BJ (cell line): ENCODE results near the gene ZNF277. TPM values are rescaled to one million over a fixed set of nuclear protein-coding genes. Genes with fewer than 3 reads are reported as not detected.

Source experiments
- CTCF ChIA-PET: fragments of 350-600 bp; formaldehyde crosslinking; extraction: SDS; loops from one replicate; lab custom pipeline; 2021; ENCODE audit warnings: antibody characterized with exemption, inconsistent platforms; lab: Yijun Ruan, JAX
- POLR2A ChIA-PET: fragments of 300-600 bp; sonication (Branson Sonifier 250); formaldehyde crosslinking; extraction: SDS; loops from one replicate; lab custom pipeline; 2021; ENCODE audit warnings: antibody characterized with exemption; lab: Charles Lee
- DNase-seq: peaks from one replicate; pipeline ENCODE4 v3.0.0-alpha.2; 2011; ENCODE audit warnings: low read depth
- H3K27me3 ChIP-seq: 2 replicates; pipeline ENCODE4 v1.6.0; 2011; ENCODE audit warnings: low read length; ENCODE audit not compliant: control insufficient read depth, insufficient read depth
- H3K36me3 ChIP-seq: 2 replicates; pipeline ENCODE4 v1.5.1; 2011; ENCODE audit warnings: low read length; ENCODE audit not compliant: control insufficient read depth, insufficient read depth
- H3K4me3 ChIP-seq: 2 replicates; pipeline ENCODE4 v1.5.1; 2011; ENCODE audit warnings: low read depth, mild to moderate bottlenecking, control low read depth, low read length
- CTCF ChIP-seq: IDR thresholded peaks from 2 replicates; pipeline ENCODE4 v1.5.1; 2011; ENCODE audit warnings: low read depth, mild to moderate bottlenecking, control low read depth, inconsistent platforms, low read length, moderate library complexity; ENCODE audit not compliant: insufficient read depth
- polyA plus RNA-seq: library from polyadenylated mRNA; depleted of rRNA; stranded (reverse); fragments of >200 nt; gene quantifications from 2 replicates; pipeline ENCODE4 v1.2.3, GENCODE V29; 2011

Gene ZNF277
- polyA plus RNA-seq, 1 experiment = 10.0 TPM

GRCh38 chr7:112365551-112365950 lies 159.1 kb downstream of the ZNF277 start:
- ChIA-PET CTCF (no interaction called here), POLR2A (no interaction called here)
- no peaks in the 10 kb centered on the region for H3K36me3 ChIP-seq
- TF ChIP-seq CTCF = no peak
- H3K27me3 ChIP-seq = no peaks in the 10 kb centered on the region; the same call in 1 of the 2 replicates
- no peak for DNase-seq
- H3K4me3 ChIP-seq = no peak overlapping the region

- ChIA-PET POLR2A (no interaction called here), CTCF (no interaction called here)
- DNase-seq = no peak
- no peak for TF ChIP-seq CTCF
- no peak overlapping the region for H3K4me3 ChIP-seq
- no peaks in the 10 kb centered on the region for H3K36me3 ChIP-seq
- H3K27me3 ChIP-seq = no peaks in the 10 kb centered on the region; the same call in 1 of the 2 replicates
Observed at GRCh38 chr7:112366886-112367285, 160.4 kb downstream of the ZNF277 start.

- no peaks in the 10 kb centered on the region for H3K36me3 ChIP-seq
- H3K27me3 ChIP-seq = 0 out of 2 replicates have a peak, but pooled peaks cover 1% of the 10 kb centered on the region
- no peak for DNase-seq
- no peak overlapping the region for H3K4me3 ChIP-seq
- POLR2A ChIA-PET = no interaction called here
- CTCF ChIA-PET = interaction anchor here (0.8 to 1.2 kb wide), 2 partner anchors 22 to 167 kb away, joined by 3 read pairs; no protein-coding TSS in a partner anchor
- TF ChIP-seq CTCF = no peak
Observed at GRCh38 chr7:112370436-112370835, 163.9 kb downstream of the ZNF277 start.

- DNase-seq = no peak
- TF ChIP-seq CTCF = no peak
- Histone ChIP-seq H3K27me3 (0 out of 2 replicates have a peak, but pooled peaks cover 1% of the 10 kb centered on the region), H3K36me3 (no peaks in the 10 kb centered on the region), H3K4me3 (no peak overlapping the region)
- POLR2A ChIA-PET = no interaction called here
- CTCF ChIA-PET = no interaction called here
Observed at GRCh38 chr7:112371701-112372100, 165.2 kb downstream of the ZNF277 start.

GRCh38 chr7:112372101-112372500 lies 165.6 kb downstream of the ZNF277 start:
- CTCF ChIA-PET = interaction anchor here (0.5 kb wide), 1 partner anchor 746 kb away, joined by 3 read pairs; no protein-coding TSS in a partner anchor
- Histone ChIP-seq H3K4me3 (no peak overlapping the region), H3K27me3 (0 out of 2 replicates have a peak, but pooled peaks cover 1% of the 10 kb centered on the region), H3K36me3 (no peaks in the 10 kb centered on the region)
- POLR2A ChIA-PET = no interaction called here
- no peak for DNase-seq
- no peak for TF ChIP-seq CTCF
